Uterus (tissue), 4 donors: ENCODE measurements around the gene HOXA13. TPM values are rescaled to one million over a fixed set of nuclear protein-coding genes. Genes with fewer than 3 reads are reported as not detected.

Experiments
- DNase-seq, 2 donors: peaks; one replicate each; pipeline ENCODE4 v3.0.0-alpha.2; 2019 to 2020
- H3K27ac ChIP-seq, 2 donors: fragments of 200-600 bp; sonication (generic); 1 replicate in 1 of 2; 2 replicates in 1 of 2; pipeline ENCODE4 v1.5.1; 2016 to 2018
- H3K27me3 ChIP-seq, 2 donors: fragments of 200-600 bp; sonication (generic); one replicate each; pipeline ENCODE4 v1.5.1; 2018 to 2019; ENCODE audit warnings: control low read depth in 1 of 2
- H3K36me3 ChIP-seq, 2 donors: fragments of 200-600 bp; sonication (generic); one replicate each; pipeline ENCODE4 v1.5.1; 2019; ENCODE audit warnings: control low read depth in 1 of 2
- H3K4me1 ChIP-seq, 2 donors: fragments of 200-600 bp; sonication (generic); one replicate each; pipeline ENCODE4 v1.5.1; 2018 to 2019; ENCODE audit warnings: control low read depth in 1 of 2
- H3K4me3 ChIP-seq, 2 donors: fragments of 200-600 bp; sonication (generic); 1 replicate in 1 of 2; 2 replicates in 1 of 2; pipeline ENCODE4 v1.5.1; 2018 to 2019; ENCODE audit warnings: mild to moderate bottlenecking in 1 of 2
- H3K9me3 ChIP-seq, 2 donors: fragments of 200-600 bp; sonication (generic); one replicate each; pipeline ENCODE4 v1.5.1; 2019; ENCODE audit warnings: control low read depth in 1 of 2
- POLR2A ChIP-seq, 2 donors: fragments of 450-650 bp; IDR thresholded peaks; one replicate each; pipeline ENCODE4 v1.6.1; 2016; ENCODE audit warnings: antibody characterized with exemption in 2 of 2, mild to moderate bottlenecking in 1 of 2, moderate library complexity in 1 of 2
- intact Hi-C: fragments of 100-400 bp; cut with DNase I; formaldehyde crosslinking; loops from one replicate; pipeline ENCODE4 v1.15.1; 2023; ENCODE audit warnings: low total_unique reads
- total RNA-seq, 4 donors: library from RNA; depleted of rRNA in 3 of 4; stranded (reverse); fragments of >200 nt in 3 of 4; gene quantifications; one replicate each; pipeline versions ENCODE4 v1.1.0 to v1.2.4, GENCODE V29; 2014 to 2023
- TF ChIP-seq, protein P1 (sequence below), 4 experiments: fragments of 200-600 bp in 2 of 4; fragments of 450-650 bp in 2 of 4; sonication (generic) in 2 of 4; IDR thresholded peaks; one replicate each; pipeline ENCODE4 v1.5.1; 2016 to 2019; ENCODE audit warnings: antibody characterized with exemption in 4 of 4, mild to moderate bottlenecking in 2 of 4, moderate library complexity in 1 of 4
- donor health status: DM: yes; HTN: yes; CAD: no.

HOXA13 gene
- 10 to 100 TPM in 1 of 4 donors, 1 to 10 TPM in 1, under 1 TPM in 2; 0.40 to 27.5 (median 1.1) TPM for total RNA-seq

DNA sequence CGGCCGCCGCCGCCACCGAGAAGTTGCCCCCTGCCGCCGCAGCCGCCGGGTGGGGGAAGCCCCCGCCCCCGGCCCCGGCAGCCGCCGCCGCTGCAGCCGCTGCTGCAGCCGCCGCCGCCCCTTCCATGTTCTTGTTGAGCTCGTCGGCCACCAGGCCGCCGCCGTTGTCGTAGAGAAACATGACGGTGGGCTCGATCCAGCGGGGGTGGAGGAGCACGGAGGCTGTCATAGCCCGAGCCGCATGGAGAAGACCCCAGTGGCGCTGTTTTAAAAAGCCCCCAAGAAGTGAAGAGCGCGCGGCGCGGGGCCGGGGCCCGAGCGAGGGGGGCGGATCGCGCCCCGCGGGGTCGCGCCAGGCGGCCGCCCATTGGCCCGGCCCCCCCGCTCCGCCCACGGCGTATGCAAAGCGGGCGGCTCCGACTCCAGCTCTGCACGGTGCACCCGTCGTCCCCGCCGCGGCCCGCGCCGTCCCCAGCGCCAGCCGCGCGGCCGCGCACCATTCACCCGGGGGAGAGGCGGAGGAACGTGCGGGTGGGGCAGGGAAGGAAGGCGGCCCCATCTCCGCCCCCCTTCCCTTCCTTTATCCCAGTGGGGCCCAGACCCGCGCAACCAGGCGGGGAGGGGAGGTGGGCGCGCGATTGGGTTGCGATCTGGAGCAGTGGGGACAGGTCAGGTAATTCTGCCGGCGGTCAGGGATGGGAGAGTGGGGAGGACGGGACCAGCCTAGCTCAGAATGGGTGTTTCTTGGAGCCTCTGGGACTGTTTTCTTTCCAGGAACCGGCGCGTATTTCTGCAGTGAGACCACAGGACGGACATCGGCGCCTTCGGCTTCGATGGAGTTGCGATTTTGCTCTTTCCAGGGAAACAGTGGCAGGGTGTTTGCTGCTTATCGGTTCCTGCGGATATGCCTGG is at the start of gene HOXA13:
Gene HOXA13, minus strand, starts transcription at position 243 of the 912 bp plus-strand sequence. Its CDS starts 14 bp downstream, at position 229.
- Histone ChIP-seq H3K36me3 (no peaks in the 10 kb centered on the region), H3K27ac (peak within 1 kb of the TSS; percentile 55 to 68), H3K9me3 (no peaks in the 10 kb centered on the region), H3K4me1 (peaks cover 0 to 11% of the 10 kb centered on the region in 2 donors), H3K27me3 (peaks cover 46 to 79% of the 10 kb centered on the region in 2 donors), H3K4me3 (peak within 1 kb of the TSS; percentile 24 to 39)
- no peak for DNase-seq
- intact Hi-C loops = no loop called here
- TF ChIP-seq, protein P1, sequence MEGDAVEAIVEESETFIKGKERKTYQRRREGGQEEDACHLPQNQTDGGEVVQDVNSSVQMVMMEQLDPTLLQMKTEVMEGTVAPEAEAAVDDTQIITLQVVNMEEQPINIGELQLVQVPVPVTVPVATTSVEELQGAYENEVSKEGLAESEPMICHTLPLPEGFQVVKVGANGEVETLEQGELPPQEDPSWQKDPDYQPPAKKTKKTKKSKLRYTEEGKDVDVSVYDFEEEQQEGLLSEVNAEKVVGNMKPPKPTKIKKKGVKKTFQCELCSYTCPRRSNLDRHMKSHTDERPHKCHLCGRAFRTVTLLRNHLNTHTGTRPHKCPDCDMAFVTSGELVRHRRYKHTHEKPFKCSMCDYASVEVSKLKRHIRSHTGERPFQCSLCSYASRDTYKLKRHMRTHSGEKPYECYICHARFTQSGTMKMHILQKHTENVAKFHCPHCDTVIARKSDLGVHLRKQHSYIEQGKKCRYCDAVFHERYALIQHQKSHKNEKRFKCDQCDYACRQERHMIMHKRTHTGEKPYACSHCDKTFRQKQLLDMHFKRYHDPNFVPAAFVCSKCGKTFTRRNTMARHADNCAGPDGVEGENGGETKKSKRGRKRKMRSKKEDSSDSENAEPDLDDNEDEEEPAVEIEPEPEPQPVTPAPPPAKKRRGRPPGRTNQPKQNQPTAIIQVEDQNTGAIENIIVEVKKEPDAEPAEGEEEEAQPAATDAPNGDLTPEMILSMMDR (IDR thresholded peaks at IDR 0.05) = no peak
- no peak for TF ChIP-seq POLR2A (IDR thresholded peaks at IDR 0.05)

DNA sequence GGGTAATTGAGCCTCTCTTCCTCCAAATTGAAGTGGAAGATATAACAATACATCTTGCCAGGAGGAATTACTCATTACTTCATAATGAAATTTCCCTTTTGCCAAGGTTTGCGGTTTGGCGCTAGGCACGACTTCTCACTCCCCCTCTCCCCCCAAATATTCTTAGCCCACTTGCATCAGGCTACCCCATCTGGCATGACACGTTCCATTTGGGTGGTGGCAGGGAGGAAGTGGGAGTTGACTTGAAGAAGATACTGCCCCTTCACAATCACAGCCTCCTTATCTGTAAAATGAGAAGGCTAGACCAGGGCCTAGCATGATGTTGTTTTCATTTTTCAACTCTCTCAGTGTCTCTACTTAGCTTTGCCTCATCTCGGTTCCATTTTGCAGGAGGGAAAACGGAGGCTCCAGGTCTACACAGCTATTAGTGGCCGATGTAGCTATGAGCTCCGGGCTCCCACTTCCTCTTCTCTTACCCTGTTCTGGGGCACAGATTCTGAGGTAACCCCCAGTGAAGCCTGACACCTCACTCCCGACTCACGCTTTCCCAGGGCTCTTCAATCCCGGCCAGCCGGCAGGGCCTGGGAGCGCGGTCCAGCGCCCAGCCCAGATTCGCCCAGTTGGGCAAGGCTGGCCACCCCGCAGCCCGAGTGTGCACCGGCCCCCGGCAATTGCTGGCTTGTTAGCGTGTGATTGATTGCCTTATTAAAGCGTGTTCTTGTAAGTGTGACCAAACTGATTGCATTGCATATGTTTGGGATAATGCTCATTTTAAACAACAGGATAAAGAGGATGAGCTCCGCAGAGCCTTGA is 49.2 kb upstream of the HOXA13 start:
- no peak for DNase-seq
- TF ChIP-seq, protein P1 (IDR thresholded peaks at IDR 0.05) = no peak
- no peak for TF ChIP-seq POLR2A (IDR thresholded peaks at IDR 0.05)
- Histone ChIP-seq H3K36me3 (no peaks in the 10 kb centered on the region), H3K9me3 (no peaks in the 10 kb centered on the region), H3K27me3 (peaks cover 35 to 72% of the 10 kb centered on the region in 2 donors), H3K4me3 (no peak overlapping the region), H3K4me1 (peaks cover 0 to 9% of the 10 kb centered on the region in 2 donors), H3K27ac (no peak overlapping the region)
- intact Hi-C loops = no loop called here

DNA sequence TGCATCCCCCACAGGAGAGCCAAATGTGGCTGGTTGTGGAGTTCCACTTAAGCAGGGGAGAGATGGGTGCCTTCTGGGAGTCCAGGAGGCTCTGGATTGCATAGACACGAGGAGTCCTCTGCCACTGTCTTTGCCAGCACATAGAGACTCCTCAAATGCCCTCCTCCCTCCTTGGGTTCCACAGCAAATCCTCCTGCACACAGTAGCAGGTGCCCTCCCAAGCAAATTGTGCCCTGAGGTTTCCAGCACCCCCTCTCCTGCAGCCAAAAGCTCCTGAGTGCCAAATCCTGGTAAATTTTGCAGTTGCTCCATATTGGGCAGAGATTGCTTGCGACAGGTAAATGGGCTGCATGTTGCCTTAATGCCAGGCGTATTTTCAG is 48.5 kb upstream of the HOXA13 start:
- H3K36me3 ChIP-seq = no peaks in the 10 kb centered on the region
- peaks cover 42 to 79% of the 10 kb centered on the region in 2 donors for H3K27me3 ChIP-seq
- H3K4me1 ChIP-seq = peaks cover 0 to 13% of the 10 kb centered on the region in 2 donors
- intact Hi-C loops = no loop called here
- TF ChIP-seq POLR2A (IDR thresholded peaks at IDR 0.05) = no peak
- TF ChIP-seq, protein P1 (IDR thresholded peaks at IDR 0.05) = no peak
- no peaks in the 10 kb centered on the region for H3K9me3 ChIP-seq
- H3K4me3 ChIP-seq = no peak overlapping the region
- DNase-seq = no peak
- no peak overlapping the region for H3K27ac ChIP-seq

DNA sequence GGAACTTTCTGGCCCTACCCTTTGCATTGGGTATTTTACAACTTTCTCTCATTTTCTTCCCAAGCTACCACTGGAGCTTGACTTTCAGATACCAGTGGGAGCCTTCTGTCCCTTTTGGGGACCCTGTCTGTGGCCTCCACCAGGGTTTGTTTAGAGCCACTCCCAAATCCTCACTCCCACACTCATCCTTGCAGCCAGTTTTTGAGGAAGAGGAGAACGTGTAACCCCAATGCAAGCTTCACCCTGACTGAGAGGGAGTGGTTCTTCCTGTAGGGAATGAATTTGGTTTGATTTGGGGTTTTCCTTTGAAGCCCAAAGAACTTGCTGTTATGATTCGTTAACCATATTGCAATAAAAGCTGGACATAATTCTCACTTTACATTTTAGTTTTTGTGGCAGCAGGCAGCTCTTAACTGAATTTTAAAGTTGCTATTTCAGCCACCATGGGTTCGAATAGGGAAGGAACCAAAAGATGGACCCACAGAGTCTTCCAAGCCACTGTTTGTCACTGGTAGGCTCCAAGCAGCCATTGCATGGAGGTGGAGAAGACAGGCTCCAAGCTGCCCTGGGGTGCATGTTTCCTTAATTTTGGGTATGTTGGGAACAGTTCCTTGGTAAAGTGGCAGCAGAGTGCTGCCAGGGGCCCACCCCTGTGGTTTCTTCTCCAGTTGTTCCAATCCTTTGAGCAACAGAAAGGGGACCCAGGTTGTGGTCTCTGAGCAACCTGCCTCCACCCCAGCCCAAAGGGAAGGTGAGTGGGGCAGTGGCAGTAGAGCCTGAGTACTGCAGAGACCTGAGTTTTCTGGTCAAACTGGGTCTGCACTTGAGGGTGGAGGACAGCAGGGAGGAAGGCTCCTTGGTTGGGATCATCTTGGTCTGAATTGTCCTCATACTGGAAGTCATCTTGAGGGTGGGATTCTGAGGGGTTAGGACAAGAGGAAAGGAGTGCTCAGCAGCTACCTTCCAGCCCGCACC is 47.8 kb upstream of the HOXA13 start:
- Histone ChIP-seq H3K27ac (no peak overlapping the region), H3K27me3 (peaks cover 48 to 85% of the 10 kb centered on the region in 2 donors), H3K36me3 (no peaks in the 10 kb centered on the region), H3K4me1 (peaks cover 0 to 20% of the 10 kb centered on the region in 2 donors), H3K4me3 (no peak overlapping the region), H3K9me3 (no peaks in the 10 kb centered on the region)
- DNase-seq = no peak
- intact Hi-C loops = no loop called here
- TF ChIP-seq, protein P1 (IDR thresholded peaks at IDR 0.05) = no peak
- no peak for TF ChIP-seq POLR2A (IDR thresholded peaks at IDR 0.05)
